Muscle layer of colon (tissue), 2 donors: ENCODE results near the gene RNF141.

ENCODE experiments used
- H3K27ac ChIP-seq: one replicate; pipeline ENCODE4 v1.7.0; 2013; ENCODE audit warnings: low read depth, mild to moderate bottlenecking, low read length, moderate library complexity
- H3K27me3 ChIP-seq, 2 donors: one replicate each; pipeline ENCODE4 v1.7.0; 2013; ENCODE audit warnings: low read length in 2 of 2, mild to moderate bottlenecking in 2 of 2; ENCODE audit not compliant: insufficient read depth in 2 of 2, control insufficient read depth in 1 of 2
- H3K36me3 ChIP-seq: one replicate; pipeline ENCODE4 v1.7.0; 2013; ENCODE audit warnings: mild to moderate bottlenecking, low read length; ENCODE audit not compliant: insufficient read depth
- H3K4me1 ChIP-seq: one replicate; pipeline ENCODE4 v1.7.0; 2013; ENCODE audit warnings: mild to moderate bottlenecking, low read length; ENCODE audit not compliant: insufficient read depth
- H3K4me3 ChIP-seq, 2 donors: one replicate each; pipeline ENCODE4 v1.7.0; 2013; ENCODE audit warnings: low read length in 2 of 2, low read depth in 1 of 2, mild to moderate bottlenecking in 1 of 2, moderate library complexity in 1 of 2
- H3K9ac ChIP-seq: one replicate; pipeline ENCODE4 v1.7.0; 2013; ENCODE audit warnings: low read length
- H3K9me3 ChIP-seq: one replicate; pipeline ENCODE4 v1.7.0; 2013; ENCODE audit warnings: mild to moderate bottlenecking, low read length
- donor health status: abdominal sarcoma.
- donor health status: Adenocarcinoma of cecum.

Gene RNF141

DNA sequence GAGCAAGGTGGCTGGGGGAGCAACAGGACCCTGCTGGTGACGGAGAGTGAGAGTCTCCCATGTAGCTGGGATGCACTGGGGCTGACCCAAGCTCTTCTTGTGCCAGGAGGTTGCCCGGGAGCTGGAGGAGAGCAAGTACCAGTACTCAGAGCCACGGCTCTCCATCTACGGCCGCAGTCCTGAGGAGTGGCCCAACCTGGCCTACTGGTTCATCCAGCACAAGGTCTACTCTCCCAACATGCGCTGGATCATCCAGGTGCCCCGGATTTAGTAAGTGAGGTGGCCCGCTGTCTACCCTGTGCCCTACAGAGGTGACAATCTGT is 45.6 kb downstream of the RNF141 start:
- Histone ChIP-seq H3K27ac (no peak overlapping the region), H3K9me3 (no peaks in the 10 kb centered on the region), H3K4me1 (peaks cover 21% of the 10 kb centered on the region), H3K4me3 (no peak overlapping the region), H3K36me3 (peaks cover 4% of the 10 kb centered on the region), H3K27me3 (no peaks in the 10 kb centered on the region), H3K9ac (no peak overlapping the region)

GRCh38 chr11:10494636-10495463 is 46.1 kb downstream of the RNF141 start:
- Histone ChIP-seq H3K4me3 (no peak overlapping the region), H3K27me3 (no peaks in the 10 kb centered on the region), H3K9ac (no peak overlapping the region), H3K9me3 (no peaks in the 10 kb centered on the region), H3K4me1 (peaks cover 21% of the 10 kb centered on the region), H3K36me3 (no peaks in the 10 kb centered on the region), H3K27ac (no peak overlapping the region)

DNA sequence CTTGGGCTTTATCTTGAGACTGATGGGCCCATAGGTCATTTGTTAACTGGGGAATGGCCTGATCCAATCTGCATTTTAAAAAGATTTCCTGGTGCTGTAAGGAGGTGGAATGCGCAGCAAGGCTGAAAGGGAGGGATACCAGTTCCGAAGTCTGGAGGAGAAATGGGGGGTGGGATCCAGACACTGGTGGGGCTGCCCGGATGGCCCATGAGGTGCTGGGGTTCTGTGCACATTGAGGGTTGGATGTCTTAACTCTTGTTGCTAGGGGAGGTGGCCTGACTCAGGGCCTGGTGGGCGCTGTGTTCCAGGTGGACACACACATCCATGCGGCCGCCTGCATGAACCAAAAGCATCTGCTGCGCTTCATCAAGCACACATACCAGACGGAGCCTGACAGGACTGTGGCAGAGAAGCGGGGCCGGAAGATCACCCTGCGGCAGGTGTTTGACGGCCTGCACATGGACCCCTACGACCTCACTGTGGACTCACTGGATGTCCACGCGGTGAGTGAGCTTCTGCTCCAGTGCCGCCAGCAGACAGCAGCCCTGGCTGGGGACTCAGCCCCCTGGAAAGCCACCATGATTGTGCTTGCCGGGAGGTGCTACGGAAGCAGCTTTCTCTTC is 47.8 kb downstream of the RNF141 start:
- Histone ChIP-seq H3K27ac (no peak overlapping the region), H3K36me3 (no peaks in the 10 kb centered on the region), H3K4me3 (no peak overlapping the region), H3K9me3 (no peaks in the 10 kb centered on the region), H3K9ac (no peak overlapping the region), H3K4me1 (peaks cover 19% of the 10 kb centered on the region), H3K27me3 (no peaks in the 10 kb centered on the region)

DNA sequence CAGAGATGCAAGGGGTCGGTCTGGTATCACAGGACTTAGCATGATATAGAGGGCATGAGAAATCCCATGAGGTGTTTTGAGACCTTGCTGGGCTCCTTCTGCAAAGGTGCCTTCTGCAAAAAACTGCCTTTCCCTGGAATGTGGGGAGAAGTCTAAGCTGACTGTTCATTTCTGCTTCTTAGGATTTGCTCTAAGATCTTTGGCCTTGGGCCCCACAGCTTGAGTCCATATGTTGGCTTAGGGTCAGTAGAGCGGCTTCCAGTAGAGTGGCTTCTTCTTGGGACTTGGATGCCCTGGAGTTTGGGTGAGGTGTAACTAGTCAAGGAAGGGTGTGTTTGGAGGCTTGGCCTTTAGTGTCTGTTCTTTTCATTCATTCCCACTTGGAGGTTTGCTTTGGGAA is 48.9 kb downstream of the RNF141 start:
- Histone ChIP-seq H3K27me3 (no peaks in the 10 kb centered on the region), H3K4me1 (peaks cover 8% of the 10 kb centered on the region), H3K9me3 (no peaks in the 10 kb centered on the region), H3K4me3 (no peak overlapping the region), H3K36me3 (no peaks in the 10 kb centered on the region), H3K9ac (no peak overlapping the region), H3K27ac (no peak overlapping the region)

DNA sequence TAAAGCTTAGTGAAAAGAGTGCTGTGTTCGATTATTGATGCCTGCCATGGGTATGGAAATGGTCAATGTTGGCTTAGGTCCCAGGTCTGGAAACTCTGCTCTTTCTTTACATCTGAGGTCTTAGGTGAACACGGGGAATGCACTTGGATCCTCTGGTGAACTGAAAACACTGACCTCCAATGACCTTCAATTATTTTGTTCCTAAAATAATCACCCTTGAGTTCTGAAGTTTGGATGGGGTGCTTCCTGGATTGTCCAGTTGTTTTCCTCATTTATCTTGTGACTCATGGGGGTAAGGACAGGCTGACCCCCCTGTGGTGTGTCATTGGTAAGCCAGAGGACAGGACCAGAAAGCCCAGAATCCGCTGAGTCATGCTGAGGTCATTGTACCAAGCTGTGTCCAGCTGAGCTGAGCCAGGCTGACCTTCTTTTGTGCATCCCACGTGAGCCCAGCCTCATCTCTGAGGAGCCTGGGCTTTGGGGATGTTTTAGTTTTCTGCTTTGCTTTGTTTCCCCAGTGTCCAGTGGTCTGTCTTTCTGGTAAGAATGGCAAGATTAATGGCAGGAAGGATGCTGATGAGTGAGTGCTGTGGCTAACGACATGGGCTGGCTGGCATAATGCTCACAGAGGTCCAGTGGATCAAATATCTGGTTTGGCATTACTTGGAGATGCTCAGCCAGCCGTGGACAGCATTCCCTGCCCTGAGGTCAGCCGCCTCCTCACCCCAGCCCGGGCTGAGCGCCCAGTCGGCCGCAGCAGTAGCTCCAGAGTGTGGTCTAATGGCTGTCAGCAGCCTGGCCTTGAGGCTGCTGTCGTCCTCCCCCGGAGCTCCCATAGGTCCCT is 50.4 kb downstream of the RNF141 start:
- Histone ChIP-seq H3K4me3 (no peak overlapping the region), H3K4me1 (peaks cover 6% of the 10 kb centered on the region), H3K27ac (no peak overlapping the region), H3K9ac (no peak overlapping the region), H3K9me3 (no peaks in the 10 kb centered on the region), H3K27me3 (no peaks in the 10 kb centered on the region), H3K36me3 (no peaks in the 10 kb centered on the region)

DNA sequence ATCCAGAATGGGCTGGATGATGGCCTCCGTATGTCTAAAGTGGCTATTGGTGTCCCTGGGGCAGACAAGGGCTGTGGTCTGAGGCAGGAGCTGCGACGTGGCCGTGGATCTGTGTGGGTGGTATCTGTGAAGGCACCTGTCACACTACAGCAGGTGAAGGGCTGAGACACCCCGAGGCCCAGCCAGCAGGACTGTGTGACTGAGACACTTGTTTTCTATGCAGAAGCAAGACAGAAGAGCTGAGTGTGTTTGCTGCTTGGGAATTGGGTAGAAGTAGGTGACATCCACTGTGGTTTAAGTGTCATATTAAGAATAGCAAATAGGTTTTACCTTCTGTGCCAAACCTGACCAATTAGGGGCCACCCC is 51.0 kb downstream of the RNF141 start:
- Histone ChIP-seq H3K9me3 (no peaks in the 10 kb centered on the region), H3K4me1 (peaks cover 6% of the 10 kb centered on the region), H3K9ac (no peak overlapping the region), H3K36me3 (no peaks in the 10 kb centered on the region), H3K27ac (no peak overlapping the region), H3K27me3 (no peaks in the 10 kb centered on the region), H3K4me3 (no peak overlapping the region)

- no peaks in the 10 kb centered on the region for H3K9me3 ChIP-seq
- no peak overlapping the region for H3K4me3 ChIP-seq
- H3K36me3 ChIP-seq, result no peaks in the 10 kb centered on the region
- no peak overlapping the region for H3K27ac ChIP-seq
- no peaks in the 10 kb centered on the region for H3K27me3 ChIP-seq
- no peak overlapping the region for H3K9ac ChIP-seq
- H3K4me1 ChIP-seq, result peaks cover 6% of the 10 kb centered on the region
Measured at GRCh38 chr11:10488934-10489691, 51.9 kb downstream of the RNF141 start.

DNA sequence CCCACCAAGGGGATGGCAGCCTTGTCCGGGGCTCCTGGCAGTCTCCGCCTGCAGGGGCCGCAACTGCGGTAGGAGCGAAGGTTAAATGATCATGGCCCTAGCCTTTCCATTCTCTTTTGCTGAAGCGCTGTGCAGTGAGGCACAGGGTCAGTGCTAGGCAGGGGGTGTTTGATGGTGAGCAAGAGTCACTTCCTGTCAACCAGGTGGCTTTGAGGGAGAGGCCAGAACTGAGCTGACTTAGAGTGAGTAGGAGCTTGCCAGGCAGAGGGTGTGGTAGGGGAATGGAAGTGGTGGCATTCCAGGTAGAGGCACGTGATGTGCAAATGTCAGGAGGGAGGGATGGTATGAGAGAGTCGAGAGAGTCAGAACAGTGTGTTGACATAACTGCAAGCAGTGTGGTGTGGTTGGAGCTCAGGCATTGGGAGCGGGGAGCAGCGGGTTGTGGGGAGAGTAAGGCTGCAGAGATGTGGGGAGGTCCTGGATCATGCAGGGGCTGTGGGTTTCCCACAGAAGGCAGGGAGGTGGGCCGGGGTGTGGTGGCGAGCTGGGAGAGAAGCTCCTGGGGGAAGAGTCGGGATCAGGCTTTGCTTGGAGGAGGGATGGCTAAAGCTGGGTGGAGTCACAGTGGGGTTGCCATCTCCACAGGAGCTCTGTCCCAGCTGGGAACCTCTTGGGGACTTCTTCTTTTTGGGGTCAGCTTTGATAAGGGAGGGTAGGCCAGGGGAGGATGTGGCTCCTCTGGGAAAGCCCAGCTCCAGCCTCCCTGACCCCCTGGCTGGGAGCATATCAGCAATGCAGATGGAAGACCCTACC is 52.7 kb downstream of the RNF141 start:
- Histone ChIP-seq H3K27ac (no peak overlapping the region), H3K4me3 (no peak overlapping the region), H3K27me3 (no peaks in the 10 kb centered on the region), H3K9ac (no peak overlapping the region), H3K4me1 (peaks cover 6% of the 10 kb centered on the region), H3K36me3 (no peaks in the 10 kb centered on the region), H3K9me3 (no peaks in the 10 kb centered on the region)

- Histone ChIP-seq H3K4me1 (peaks cover 6% of the 10 kb centered on the region), H3K36me3 (no peaks in the 10 kb centered on the region), H3K4me3 (no peak overlapping the region), H3K27ac (no peak overlapping the region), H3K9me3 (no peaks in the 10 kb centered on the region), H3K9ac (no peak overlapping the region), H3K27me3 (no peaks in the 10 kb centered on the region)
Measured at GRCh38 chr11:10487002-10487647, 53.9 kb downstream of the RNF141 start.

- H3K4me3 ChIP-seq, result no peak overlapping the region
- H3K27me3 ChIP-seq, result no peaks in the 10 kb centered on the region
- no peaks in the 10 kb centered on the region for H3K36me3 ChIP-seq
- H3K4me1 ChIP-seq, result peaks cover 6% of the 10 kb centered on the region
- H3K9me3 ChIP-seq, result no peaks in the 10 kb centered on the region
- no peak overlapping the region for H3K27ac ChIP-seq
- H3K9ac ChIP-seq, result no peak overlapping the region
Measured at GRCh38 chr11:10486161-10486840, 54.7 kb downstream of the RNF141 start.
